ENCODE data around the gene HEMGN.
A peak's percentile ranks its signal among the peaks of the same experiment; 100 is the strongest.

HEMGN gene

DNA sequence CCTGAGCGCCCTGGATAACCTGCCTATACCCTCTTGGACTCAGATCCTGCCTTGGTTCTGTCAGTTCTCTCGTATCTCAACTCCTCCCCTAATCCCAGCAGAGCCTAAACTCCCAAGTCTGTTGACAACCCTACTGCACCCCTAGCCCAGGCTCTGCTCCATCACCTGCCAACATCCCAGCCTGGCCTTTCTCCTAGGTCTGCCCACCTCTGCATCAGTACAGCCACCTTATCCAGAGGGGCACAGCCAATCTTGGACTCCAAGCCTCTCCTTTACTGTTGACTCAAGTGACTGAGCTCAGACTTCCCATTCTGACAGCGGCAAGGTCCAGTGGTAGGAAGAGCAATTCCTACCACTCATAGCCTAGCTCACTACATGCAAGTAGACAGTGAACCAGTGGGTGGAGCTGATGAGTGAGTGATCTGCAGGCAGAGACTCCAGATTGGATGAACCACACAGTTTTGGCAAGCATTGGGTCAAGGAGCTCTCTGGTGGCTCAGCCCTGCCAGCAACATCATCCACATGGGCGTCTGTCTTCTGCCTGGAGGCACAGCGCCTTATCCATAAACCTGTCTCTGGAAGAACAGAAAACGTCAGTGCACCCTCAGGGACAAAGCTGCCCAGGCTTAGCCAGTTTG is 42.2 kb downstream of the HEMGN start:
- H3K4me1 ChIP-seq (ENCODE audit: insufficient read depth, low read length): no peaks in the 10 kb centered on the region
- no peaks in the 10 kb centered on the region for H4K20me1 ChIP-seq (ENCODE audit: insufficient read depth, low read length)
- H3K4me2 ChIP-seq (ENCODE audit: insufficient read depth, low read length): no peak overlapping the region
- H3K27me3 ChIP-seq (ENCODE audit: insufficient read depth, low read length, poor library complexity): no peaks in the 10 kb centered on the region
- no peaks in the 10 kb centered on the region for H3K9me3 ChIP-seq (ENCODE audit: insufficient read depth, low read length, severe bottlenecking)
- H3K36me3 ChIP-seq (ENCODE audit: insufficient read depth, low read length): peaks cover 2% of the 10 kb centered on the region; the same call in 1 of the 2 replicates
- H3K79me2 ChIP-seq (ENCODE audit: insufficient read depth, low read length): no peaks in the 10 kb centered on the region
- no peak for TF ChIP-seq EZH2 (IDR thresholded peaks at IDR 0.05; ENCODE audit: borderline replicate concordance, low read depth, low read length, severe bottlenecking)
- TF ChIP-seq, protein P1, sequence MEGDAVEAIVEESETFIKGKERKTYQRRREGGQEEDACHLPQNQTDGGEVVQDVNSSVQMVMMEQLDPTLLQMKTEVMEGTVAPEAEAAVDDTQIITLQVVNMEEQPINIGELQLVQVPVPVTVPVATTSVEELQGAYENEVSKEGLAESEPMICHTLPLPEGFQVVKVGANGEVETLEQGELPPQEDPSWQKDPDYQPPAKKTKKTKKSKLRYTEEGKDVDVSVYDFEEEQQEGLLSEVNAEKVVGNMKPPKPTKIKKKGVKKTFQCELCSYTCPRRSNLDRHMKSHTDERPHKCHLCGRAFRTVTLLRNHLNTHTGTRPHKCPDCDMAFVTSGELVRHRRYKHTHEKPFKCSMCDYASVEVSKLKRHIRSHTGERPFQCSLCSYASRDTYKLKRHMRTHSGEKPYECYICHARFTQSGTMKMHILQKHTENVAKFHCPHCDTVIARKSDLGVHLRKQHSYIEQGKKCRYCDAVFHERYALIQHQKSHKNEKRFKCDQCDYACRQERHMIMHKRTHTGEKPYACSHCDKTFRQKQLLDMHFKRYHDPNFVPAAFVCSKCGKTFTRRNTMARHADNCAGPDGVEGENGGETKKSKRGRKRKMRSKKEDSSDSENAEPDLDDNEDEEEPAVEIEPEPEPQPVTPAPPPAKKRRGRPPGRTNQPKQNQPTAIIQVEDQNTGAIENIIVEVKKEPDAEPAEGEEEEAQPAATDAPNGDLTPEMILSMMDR (IDR thresholded peaks at IDR 0.05; ENCODE audit: borderline replicate concordance, extremely low read depth, low read length, poor library complexity, severe bottlenecking): peak; percentile 22
- no peak for ATAC-seq (ENCODE audit: insufficient read depth, low read depth)
- H3K4me3 ChIP-seq (ENCODE audit: low read depth in 1 of 2, low read length in 2 of 2): no peak overlapping the region
- no peak overlapping the region for H3K27ac ChIP-seq (ENCODE audit: low read length)
- no peak for DNase-seq
- H2AFZ ChIP-seq (ENCODE audit: low read depth, low read length): no peak overlapping the region
- H3K9ac ChIP-seq (ENCODE audit: low read depth, low read length): no peak overlapping the region

DNA sequence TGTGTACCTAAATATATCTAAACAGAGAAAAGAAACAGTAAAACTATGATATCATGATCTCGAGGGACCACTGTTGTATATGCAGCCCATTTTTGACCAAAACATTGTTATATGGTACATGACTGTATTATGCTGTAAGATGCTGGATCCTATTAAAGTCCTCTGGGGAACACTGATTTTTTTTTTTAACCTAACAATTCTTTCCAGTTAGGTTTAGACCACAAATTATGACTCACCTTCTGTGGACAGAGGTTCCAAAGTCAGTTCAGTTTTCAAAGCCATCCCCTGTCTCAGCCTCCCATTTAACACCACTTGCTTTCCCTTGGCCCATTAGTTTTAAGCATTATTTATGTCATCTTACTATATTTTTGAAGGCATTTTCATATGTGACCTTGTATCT is 42.8 kb downstream of the HEMGN start:
- Histone ChIP-seq H3K27ac (ENCODE audit: low read length) (no peak overlapping the region), H3K36me3 (ENCODE audit: insufficient read depth, low read length) (peaks cover 2% of the 10 kb centered on the region; the same call in 1 of the 2 replicates)
- no peak for ATAC-seq (ENCODE audit: insufficient read depth, low read depth)

DNA sequence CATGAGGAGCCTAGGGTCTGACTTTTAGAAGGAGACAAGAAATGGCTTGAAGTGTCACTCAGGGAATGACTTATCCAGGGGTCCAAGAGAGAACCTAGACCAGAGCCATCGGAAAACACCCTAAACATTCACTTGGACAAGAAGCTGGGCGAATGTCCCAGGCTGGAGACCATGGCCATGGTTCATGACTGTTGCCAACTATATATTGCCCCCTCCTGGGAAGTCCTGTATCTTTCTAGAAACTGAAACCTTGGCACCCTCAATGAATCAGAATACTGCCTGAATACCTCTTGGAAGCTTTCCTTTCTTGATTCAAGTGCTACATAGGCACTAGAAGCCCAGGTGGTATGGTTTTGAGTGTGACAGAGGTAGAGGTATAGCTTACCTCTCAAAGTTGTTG is 45.6 kb downstream of the HEMGN start:
- DNase-seq: no peak
- Histone ChIP-seq H3K9me3 (ENCODE audit: insufficient read depth, low read length, severe bottlenecking) (no peaks in the 10 kb centered on the region), H3K4me2 (ENCODE audit: insufficient read depth, low read length) (no peak overlapping the region), H3K4me1 (ENCODE audit: insufficient read depth, low read length) (no peaks in the 10 kb centered on the region), H3K79me2 (ENCODE audit: insufficient read depth, low read length) (no peaks in the 10 kb centered on the region), H3K27me3 (ENCODE audit: insufficient read depth, low read length, poor library complexity) (no peaks in the 10 kb centered on the region), H3K9ac (ENCODE audit: low read depth, low read length) (no peak overlapping the region), H4K20me1 (ENCODE audit: insufficient read depth, low read length) (no peaks in the 10 kb centered on the region), H2AFZ (ENCODE audit: low read depth, low read length) (no peak overlapping the region), H3K36me3 (ENCODE audit: insufficient read depth, low read length) (no peaks in the 10 kb centered on the region), H3K4me3 (ENCODE audit: low read depth in 1 of 2, low read length in 2 of 2) (no peak overlapping the region), H3K27ac (ENCODE audit: low read length) (no peak overlapping the region)
- no peak for TF ChIP-seq EZH2 (IDR thresholded peaks at IDR 0.05; ENCODE audit: borderline replicate concordance, low read depth, low read length, severe bottlenecking)
- TF ChIP-seq, protein P1 (IDR thresholded peaks at IDR 0.05; ENCODE audit: borderline replicate concordance, extremely low read depth, low read length, poor library complexity, severe bottlenecking): no peak
- no peak for ATAC-seq (ENCODE audit: insufficient read depth, low read depth)

More for the DNA sequence above, 42.8 kb downstream of the HEMGN start:
- H3K4me3 ChIP-seq (ENCODE audit: low read depth in 1 of 2, low read length in 2 of 2): no peak overlapping the region
- no peak overlapping the region for H2AFZ ChIP-seq (ENCODE audit: low read depth, low read length)
- no peak for DNase-seq
- H3K9me3 ChIP-seq (ENCODE audit: insufficient read depth, low read length, severe bottlenecking): no peaks in the 10 kb centered on the region
- no peaks in the 10 kb centered on the region for H3K79me2 ChIP-seq (ENCODE audit: insufficient read depth, low read length)
- TF ChIP-seq, protein P1 (IDR thresholded peaks at IDR 0.05; ENCODE audit: borderline replicate concordance, extremely low read depth, low read length, poor library complexity, severe bottlenecking): no peak
- TF ChIP-seq EZH2 (IDR thresholded peaks at IDR 0.05; ENCODE audit: borderline replicate concordance, low read depth, low read length, severe bottlenecking): no peak
- H3K27me3 ChIP-seq (ENCODE audit: insufficient read depth, low read length, poor library complexity): no peaks in the 10 kb centered on the region
- no peak overlapping the region for H3K9ac ChIP-seq (ENCODE audit: low read depth, low read length)
- no peaks in the 10 kb centered on the region for H3K4me1 ChIP-seq (ENCODE audit: insufficient read depth, low read length)
- H3K4me2 ChIP-seq (ENCODE audit: insufficient read depth, low read length): no peak overlapping the region
- no peaks in the 10 kb centered on the region for H4K20me1 ChIP-seq (ENCODE audit: insufficient read depth, low read length)

All from DND-41 (cell line).